ENCODE measurements around the gene KLHL35.

Gene KLHL35

DNA sequence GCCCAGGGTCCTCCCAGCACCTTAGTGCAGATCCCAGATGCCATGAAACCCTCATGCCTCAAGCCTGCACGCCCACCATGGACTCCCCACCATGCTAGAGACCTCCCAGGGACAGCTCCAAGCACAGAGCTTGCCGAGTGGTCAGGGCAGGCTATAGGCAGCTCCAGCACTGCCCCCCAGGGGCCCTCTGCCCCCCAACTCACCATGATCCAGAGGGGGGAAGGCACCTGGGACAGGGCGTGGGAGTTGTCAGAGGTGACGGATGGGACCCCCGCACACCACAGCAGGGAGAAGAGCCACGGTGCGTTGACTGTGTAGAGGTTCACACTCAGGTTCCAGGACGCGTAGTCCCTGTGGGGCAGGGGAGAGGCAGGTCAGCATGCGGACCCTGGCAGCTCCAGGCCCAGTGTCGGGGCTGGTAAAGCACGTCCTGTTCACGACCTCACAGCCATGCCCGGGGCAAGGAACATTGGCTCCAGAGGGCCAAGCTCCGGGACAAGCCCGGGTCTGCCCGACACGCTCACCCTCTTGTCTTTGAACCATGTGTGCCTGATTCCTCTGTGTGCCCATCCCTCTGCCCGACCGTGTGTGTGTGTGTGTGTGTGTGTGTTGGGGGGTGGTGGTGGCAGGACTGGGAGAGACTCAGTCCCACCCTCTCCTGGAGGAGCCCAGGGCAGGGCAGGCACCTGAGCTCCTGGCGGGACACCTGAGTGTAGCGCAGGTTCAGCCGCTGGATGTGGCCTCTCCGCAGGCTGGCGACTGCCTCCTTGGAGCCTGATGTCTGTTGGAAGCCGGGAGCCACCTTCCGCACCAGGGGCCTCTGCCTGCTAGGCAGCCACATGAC, 8.2 kb upstream of the KLHL35 start:
- no peak for DNase-seq
- TF ChIP-seq GATA1 (IDR thresholded peaks at IDR 0.05; ENCODE audit: low read depth, low read length): no peak
- no peak for TF ChIP-seq POLR2A (IDR thresholded peaks at IDR 0.05; ENCODE audit: low read length)

- no peak for DNase-seq
- TF ChIP-seq GATA1 (IDR thresholded peaks at IDR 0.05; ENCODE audit: low read depth, low read length) (no peak), POLR2A (IDR thresholded peaks at IDR 0.05; ENCODE audit: low read length) (no peak)
Observed at GRCh38 chr11:75439495-75440120, 6.6 kb upstream of the KLHL35 start.

- no peak for DNase-seq
- TF ChIP-seq GATA1 (IDR thresholded peaks at IDR 0.05; ENCODE audit: low read depth, low read length) (no peak), POLR2A (IDR thresholded peaks at IDR 0.05; ENCODE audit: low read length) (no peak)
Observed at GRCh38 chr11:75439026-75439425, 6.0 kb upstream of the KLHL35 start.

DNA sequence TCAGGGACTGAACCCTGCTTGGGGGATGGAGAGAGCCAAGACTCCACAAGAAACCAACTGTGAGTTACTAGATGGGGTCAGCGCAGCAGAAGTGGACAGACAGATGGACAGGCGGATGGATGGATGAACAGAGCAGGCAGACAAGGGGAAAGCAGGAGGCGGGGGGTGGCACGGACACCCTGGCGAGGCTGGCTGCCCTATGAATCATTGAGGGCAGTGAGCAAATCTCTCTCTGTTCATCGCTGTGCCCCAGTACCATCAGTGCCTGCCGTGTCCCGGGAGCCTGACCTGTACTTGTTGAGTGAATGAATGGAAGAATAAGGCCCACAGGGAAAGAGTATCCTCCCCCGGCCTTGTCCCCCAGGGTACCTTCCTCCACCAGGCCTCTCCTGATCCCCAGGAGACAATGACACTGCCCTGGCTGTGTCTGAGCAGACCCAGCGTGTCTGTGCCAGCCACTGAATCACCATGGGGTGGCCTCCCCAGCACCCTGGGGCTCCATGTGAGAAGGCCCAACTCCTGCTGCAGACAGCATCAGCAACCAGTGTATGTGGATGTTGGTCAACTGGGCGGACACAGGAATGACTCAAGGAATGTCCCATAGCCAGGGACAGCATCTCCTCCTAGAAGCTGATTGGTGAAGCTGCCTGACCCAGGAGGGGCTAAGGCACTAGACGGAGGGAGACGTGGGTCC, 5.1 kb upstream of the KLHL35 start:
- DNase-seq: no peak
- no peak for TF ChIP-seq GATA1 (IDR thresholded peaks at IDR 0.05; ENCODE audit: low read depth, low read length)
- no peak for TF ChIP-seq POLR2A (IDR thresholded peaks at IDR 0.05; ENCODE audit: low read length)

GRCh38 chr11:75436806-75437205, 3.8 kb upstream of the KLHL35 start:
- no peak for DNase-seq
- TF ChIP-seq POLR2A (IDR thresholded peaks at IDR 0.05; ENCODE audit: low read length) (no peak), GATA1 (IDR thresholded peaks at IDR 0.05; ENCODE audit: low read depth, low read length) (no peak)

DNA sequence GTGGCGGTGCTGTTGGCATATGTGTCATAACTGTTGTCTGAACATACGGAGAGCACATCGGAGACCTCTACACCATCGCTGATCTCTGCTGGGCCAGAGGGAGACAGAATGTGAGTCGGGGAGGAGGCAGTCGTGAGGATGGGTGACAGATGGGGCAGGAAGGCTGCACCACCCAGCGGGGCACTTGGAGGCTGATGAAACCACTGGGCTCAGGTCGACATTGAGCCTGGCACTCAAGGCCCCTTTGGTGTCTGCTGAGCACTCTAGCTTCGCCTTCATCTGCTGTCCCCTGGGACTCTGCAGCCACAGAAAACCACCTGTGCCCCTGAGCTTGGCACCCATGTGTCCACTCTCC, 2.5 kb upstream of the KLHL35 start:
- no peak for DNase-seq
- TF ChIP-seq POLR2A (IDR thresholded peaks at IDR 0.05; ENCODE audit: low read length): no peak

GRCh38 chr11:75434886-75435570, 2.0 kb upstream of the KLHL35 start:
- DNase-seq: no peak
- TF ChIP-seq GATA1 (IDR thresholded peaks at IDR 0.05; ENCODE audit: low read depth, low read length) (no peak), POLR2A (IDR thresholded peaks at IDR 0.05; ENCODE audit: low read length) (no peak)

DNA sequence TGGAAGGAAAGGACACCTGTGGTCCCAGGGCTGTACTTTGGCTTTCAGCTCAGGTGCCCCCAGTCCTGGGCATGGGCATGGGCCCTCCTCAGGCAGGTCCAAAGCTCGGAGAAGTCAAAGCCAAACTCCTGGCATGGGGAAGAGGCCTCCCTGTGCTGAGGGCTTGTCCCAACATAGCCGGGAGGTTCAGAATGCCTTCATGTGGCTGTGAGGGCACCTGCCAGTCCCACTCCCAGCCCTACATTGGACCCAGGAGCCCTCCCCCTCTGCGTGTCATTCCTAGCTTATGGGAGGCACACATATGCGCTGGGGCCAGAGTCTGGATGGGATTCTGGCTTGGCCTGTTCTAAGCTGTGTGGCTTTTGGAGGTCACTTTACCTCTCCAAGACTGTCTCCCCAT, 1.0 kb upstream of the KLHL35 start:
- DNase-seq: no peak
- TF ChIP-seq POLR2A (IDR thresholded peaks at IDR 0.05; ENCODE audit: low read length) (no peak), GATA1 (IDR thresholded peaks at IDR 0.05; ENCODE audit: low read depth, low read length) (no peak)

DNA sequence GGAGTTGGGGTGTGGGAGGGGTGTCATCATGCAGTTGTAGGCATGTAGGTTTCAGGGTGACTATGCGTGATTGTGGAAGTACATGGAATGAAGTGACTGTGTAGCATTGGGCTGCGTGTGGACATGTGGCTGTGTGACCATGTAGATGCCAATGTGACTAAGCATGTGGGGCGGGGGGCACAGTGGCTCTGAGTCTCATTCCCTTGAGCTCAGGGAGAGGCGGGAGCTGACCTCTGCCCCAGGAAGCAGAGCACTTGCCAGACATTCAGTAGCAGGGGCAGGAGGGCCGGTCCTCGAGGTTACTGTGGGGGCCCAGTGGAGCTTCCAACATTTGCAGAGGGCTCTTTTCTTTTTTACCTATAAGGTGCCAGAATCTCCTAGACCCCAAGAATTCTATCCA, 440 bp upstream of the KLHL35 start:
- no peak for TF ChIP-seq GATA1 (IDR thresholded peaks at IDR 0.05; ENCODE audit: low read depth, low read length)
- TF ChIP-seq POLR2A (IDR thresholded peaks at IDR 0.05; ENCODE audit: low read length): no peak
- peak in 1 of 2 experiments; percentile 20 for DNase-seq

DNA sequence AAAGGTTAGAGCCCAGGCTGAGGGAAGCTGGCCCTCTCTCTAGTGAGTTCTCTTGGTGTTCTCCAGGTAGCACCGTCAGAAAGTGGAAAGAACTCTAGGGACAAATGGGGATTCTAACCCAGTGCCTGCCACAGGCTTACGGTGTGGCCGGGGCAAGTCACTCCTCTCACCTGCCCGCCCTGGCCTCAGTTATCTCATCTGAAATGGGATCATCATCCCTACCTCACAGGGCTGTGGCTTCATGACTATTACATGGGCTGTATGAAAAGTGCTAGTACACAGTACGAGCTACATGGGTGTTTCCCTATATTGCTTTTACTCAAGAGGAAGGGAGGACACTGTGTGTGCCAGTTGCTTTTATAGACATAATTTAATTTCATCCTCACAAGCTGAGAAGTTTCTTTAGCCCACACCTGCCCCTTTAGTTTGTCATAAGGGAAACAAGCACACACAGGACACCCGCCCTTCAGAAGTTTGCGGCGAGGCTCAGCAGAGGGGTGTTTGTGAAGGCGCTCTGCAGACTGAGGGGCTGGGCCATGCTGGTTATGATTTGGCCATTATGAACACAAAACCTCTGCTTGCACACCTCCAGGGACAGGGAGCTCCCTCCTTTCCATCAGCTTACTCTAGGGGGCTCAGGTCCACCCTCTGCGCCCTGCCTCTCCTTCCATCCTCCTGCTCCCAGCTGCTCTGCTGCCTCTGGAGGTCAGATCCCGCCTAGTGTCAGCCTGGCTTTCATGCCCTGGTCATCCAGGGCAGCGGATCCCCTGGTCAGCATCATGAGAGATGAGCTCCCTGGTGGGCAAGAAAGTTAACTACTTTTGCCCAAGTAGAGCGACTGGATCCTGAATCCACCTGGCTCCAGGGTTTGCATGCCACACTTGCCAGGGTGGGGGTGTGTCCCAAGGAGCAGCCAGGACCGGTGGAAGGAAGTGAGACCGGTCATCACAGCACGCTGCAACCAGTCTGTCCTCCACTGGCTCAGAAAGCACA, 1.2 kb downstream of the KLHL35 start:
- no peak for DNase-seq
- TF ChIP-seq POLR2A (IDR thresholded peaks at IDR 0.05; ENCODE audit: low read length): no peak
- TF ChIP-seq GATA1 (IDR thresholded peaks at IDR 0.05; ENCODE audit: low read depth, low read length): no peak

DNA sequence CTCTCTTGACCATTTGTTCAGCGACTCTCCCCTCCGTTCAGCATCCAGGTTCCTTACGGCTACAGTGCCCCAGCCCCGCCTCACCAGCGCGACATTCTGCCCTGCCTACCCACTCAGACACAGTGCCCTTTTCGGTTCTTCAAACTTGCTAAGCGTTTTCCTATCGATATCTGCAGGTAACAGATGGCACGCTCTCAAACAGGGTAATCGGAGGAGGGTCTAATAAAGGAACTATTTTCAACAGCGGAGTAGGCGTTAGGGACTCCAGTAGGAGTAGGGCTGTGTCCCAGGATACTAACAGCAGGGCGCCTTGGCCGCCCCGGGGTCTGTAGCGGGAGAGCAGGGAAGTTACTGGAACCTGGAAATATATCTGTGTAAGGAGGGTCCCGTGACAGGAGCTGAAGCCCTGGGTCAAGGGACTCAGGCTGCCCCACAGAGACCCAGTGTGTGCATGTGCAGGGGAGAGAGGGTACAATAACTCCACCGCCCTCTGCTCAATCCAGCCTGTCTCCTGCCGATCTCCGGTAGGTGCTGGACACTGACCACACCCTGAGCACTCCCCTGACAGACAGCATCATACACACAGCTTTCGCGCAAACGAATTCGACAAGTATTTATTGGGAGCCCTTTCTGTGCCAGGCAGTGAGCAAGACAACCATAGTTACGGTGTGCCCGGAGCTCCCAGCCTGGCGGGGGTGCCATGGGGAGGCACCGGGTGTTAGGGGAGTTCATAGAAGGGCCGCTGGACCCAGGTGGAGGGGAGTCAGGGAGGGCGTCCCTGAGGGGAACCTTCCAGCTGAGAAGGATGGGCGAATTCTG, 2.1 kb downstream of the KLHL35 start:
- no peak for DNase-seq
- TF ChIP-seq GATA1 (IDR thresholded peaks at IDR 0.05; ENCODE audit: low read depth, low read length): no peak
- no peak for TF ChIP-seq POLR2A (IDR thresholded peaks at IDR 0.05; ENCODE audit: low read length)
